ENCODE results near the gene AKAP6.

DNA sequence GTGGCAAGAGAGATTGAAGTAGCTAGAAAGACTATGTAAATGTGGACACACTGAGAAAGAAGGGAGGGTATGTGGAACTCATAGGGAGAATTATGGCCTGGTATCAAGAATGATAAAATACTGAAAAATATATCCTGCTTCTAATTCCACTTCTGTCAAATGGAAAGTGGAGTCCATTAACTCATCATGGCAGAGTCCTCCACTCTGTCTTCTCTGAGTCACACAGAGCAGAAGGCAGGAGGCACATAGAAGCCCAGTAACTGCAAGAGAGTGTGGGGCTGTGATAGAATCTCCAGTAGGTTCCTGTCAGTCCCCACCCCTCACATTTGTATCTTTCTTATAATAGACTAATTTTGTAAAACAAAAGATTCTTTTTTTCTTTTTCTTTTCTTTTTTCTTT, 223.7 kb downstream of the AKAP6 start:
- TF ChIP-seq, protein P1, sequence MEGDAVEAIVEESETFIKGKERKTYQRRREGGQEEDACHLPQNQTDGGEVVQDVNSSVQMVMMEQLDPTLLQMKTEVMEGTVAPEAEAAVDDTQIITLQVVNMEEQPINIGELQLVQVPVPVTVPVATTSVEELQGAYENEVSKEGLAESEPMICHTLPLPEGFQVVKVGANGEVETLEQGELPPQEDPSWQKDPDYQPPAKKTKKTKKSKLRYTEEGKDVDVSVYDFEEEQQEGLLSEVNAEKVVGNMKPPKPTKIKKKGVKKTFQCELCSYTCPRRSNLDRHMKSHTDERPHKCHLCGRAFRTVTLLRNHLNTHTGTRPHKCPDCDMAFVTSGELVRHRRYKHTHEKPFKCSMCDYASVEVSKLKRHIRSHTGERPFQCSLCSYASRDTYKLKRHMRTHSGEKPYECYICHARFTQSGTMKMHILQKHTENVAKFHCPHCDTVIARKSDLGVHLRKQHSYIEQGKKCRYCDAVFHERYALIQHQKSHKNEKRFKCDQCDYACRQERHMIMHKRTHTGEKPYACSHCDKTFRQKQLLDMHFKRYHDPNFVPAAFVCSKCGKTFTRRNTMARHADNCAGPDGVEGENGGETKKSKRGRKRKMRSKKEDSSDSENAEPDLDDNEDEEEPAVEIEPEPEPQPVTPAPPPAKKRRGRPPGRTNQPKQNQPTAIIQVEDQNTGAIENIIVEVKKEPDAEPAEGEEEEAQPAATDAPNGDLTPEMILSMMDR (IDR thresholded peaks at IDR 0.05; ENCODE audit: low read depth, low read length, missing input control) = no peak
- TF ChIP-seq FOXA1 (IDR thresholded peaks at IDR 0.05) (no peak), EGR1 (IDR thresholded peaks at IDR 0.05; ENCODE audit: low read depth in 2 of 2) (no peak), SP1 (IDR thresholded peaks at IDR 0.05) (no peak), RAD21 (IDR thresholded peaks at IDR 0.05) (no peak), TAF1 (conservative IDR thresholded peaks at IDR 0.05) (no peak), GABPA (IDR thresholded peaks at IDR 0.05 in 1 of 2, conservative IDR thresholded peaks at IDR 0.05 in 1 of 2) (no peak), YY1 (IDR thresholded peaks at IDR 0.05) (no peak), HNF4G (IDR thresholded peaks at IDR 0.05) (no peak)
- TF ChIP-seq, protein P2, sequence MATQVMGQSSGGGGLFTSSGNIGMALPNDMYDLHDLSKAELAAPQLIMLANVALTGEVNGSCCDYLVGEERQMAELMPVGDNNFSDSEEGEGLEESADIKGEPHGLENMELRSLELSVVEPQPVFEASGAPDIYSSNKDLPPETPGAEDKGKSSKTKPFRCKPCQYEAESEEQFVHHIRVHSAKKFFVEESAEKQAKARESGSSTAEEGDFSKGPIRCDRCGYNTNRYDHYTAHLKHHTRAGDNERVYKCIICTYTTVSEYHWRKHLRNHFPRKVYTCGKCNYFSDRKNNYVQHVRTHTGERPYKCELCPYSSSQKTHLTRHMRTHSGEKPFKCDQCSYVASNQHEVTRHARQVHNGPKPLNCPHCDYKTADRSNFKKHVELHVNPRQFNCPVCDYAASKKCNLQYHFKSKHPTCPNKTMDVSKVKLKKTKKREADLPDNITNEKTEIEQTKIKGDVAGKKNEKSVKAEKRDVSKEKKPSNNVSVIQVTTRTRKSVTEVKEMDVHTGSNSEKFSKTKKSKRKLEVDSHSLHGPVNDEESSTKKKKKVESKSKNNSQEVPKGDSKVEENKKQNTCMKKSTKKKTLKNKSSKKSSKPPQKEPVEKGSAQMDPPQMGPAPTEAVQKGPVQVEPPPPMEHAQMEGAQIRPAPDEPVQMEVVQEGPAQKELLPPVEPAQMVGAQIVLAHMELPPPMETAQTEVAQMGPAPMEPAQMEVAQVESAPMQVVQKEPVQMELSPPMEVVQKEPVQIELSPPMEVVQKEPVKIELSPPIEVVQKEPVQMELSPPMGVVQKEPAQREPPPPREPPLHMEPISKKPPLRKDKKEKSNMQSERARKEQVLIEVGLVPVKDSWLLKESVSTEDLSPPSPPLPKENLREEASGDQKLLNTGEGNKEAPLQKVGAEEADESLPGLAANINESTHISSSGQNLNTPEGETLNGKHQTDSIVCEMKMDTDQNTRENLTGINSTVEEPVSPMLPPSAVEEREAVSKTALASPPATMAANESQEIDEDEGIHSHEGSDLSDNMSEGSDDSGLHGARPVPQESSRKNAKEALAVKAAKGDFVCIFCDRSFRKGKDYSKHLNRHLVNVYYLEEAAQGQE (IDR thresholded peaks at IDR 0.05) = no peak
- TF ChIP-seq, protein P3, sequence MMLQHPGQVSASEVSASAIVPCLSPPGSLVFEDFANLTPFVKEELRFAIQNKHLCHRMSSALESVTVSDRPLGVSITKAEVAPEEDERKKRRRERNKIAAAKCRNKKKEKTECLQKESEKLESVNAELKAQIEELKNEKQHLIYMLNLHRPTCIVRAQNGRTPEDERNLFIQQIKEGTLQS (IDR thresholded peaks at IDR 0.05) = no peak
- TF ChIP-seq, protein P4, sequence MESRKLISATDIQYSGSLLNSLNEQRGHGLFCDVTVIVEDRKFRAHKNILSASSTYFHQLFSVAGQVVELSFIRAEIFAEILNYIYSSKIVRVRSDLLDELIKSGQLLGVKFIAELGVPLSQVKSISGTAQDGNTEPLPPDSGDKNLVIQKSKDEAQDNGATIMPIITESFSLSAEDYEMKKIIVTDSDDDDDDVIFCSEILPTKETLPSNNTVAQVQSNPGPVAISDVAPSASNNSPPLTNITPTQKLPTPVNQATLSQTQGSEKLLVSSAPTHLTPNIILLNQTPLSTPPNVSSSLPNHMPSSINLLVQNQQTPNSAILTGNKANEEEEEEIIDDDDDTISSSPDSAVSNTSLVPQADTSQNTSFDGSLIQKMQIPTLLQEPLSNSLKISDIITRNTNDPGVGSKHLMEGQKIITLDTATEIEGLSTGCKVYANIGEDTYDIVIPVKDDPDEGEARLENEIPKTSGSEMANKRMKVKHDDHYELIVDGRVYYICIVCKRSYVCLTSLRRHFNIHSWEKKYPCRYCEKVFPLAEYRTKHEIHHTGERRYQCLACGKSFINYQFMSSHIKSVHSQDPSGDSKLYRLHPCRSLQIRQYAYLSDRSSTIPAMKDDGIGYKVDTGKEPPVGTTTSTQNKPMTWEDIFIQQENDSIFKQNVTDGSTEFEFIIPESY (IDR thresholded peaks at IDR 0.05) = no peak
